Erythroblast (primary cell): ENCODE data around the gene IPO9.

Experiments used
- GATA1 ChIP-seq: IDR thresholded peaks from 2 replicates; pipeline ENCODE4 v1.6.1; 2011; ENCODE audit warnings: low read depth, mild to moderate bottlenecking, control low read depth, low read length, moderate library complexity
- POLR2A ChIP-seq: IDR thresholded peaks from 2 replicates; pipeline ENCODE4 v1.6.1; 2011; ENCODE audit warnings: mild to moderate bottlenecking, low read length

DNA sequence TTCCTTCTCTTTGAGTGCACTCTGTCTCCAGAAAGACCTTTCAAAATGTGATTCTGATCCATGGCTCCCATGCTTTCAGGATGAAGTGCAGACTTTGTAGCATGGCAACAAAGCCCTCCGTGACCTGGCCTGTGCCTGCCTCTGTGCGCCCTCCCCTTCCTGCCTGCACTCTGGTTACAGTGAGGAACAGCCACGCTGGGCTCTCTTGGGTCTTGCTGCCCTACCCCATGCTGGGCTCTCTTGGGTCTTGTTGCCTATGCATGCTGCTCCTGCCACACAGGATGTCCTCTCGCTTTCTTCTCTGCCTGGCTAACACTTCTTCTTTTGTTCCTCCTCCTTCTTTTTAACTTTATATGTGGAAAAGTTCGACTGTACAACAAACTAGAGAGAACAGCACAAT is 89.4 kb downstream of the IPO9 start:
- TF ChIP-seq POLR2A: no peak
- no peak for TF ChIP-seq GATA1
